ENCODE measurements around the gene GRIN3A. TPM values are rescaled to one million over a fixed set of nuclear protein-coding genes. Genes with fewer than 3 reads are reported as not detected.

Gene GRIN3A
- polyA plus RNA-seq, 1 of the 3 experiments (the other 2 are of a cell fraction): not detected

DNA sequence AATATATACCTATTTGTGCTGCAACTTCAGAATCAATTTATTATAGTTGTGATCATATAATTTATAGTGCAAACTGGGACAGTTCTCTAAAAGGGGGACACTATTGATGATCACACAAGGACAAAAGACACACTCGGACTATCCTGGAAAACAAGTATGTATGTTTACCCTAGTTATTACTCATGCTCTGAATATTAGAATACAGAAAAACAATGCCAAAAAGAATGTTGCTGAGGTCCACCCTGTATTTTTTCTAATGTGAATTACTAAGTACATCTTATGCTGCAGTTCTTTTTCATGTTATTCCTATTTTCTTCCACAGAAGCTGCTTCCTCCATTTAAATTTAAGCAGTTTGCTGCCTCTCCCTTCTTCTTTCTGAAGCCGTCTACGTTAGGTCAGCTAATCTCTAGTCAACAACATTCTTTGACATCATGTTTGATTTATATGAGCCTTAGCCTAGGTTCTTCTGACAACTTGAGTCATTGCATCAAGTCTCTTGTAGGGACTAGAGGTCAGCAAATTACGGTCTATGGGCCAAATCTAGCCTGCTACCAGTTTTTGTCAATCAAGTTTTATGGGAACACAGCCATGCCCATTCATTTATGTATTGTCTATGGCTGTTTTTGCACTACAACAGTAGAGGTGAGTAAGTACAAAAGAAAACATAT, 103.6 kb downstream of the GRIN3A start:
- POLR2A ChIA-PET: no interaction called here
- Histone ChIP-seq H3K27ac (ENCODE audit: low read depth in 2 of 2, low read length in 1 of 2) (no peak overlapping the region), H3K79me2 (ENCODE audit: insufficient read depth) (no peaks in the 10 kb centered on the region), H3K9me3 (no peaks in the 10 kb centered on the region), H4K20me1 (ENCODE audit: insufficient read depth) (no peaks in the 10 kb centered on the region), H3K4me2 (no peak overlapping the region), H3K4me3 (ENCODE audit: low read depth in 2 of 2, low read length in 1 of 2) (no peak overlapping the region), H3K27me3 (ENCODE audit: insufficient read depth) (no peaks in the 10 kb centered on the region; the same call in 1 of the 2 replicates), H3K9me2 (no peaks in the 10 kb centered on the region), H3K36me3 (replicated peaks in 1 of 2; ENCODE audit: control insufficient read depth in 1 of 2, insufficient read depth in 2 of 2, low read length in 1 of 2) (no peaks in the 10 kb centered on the region), H3K4me1 (ENCODE audit: control insufficient read depth in 1 of 2, insufficient read depth in 2 of 2, low read depth in 1 of 2, low read length in 1 of 2) (no peaks in the 10 kb centered on the region), H3K9ac (no peak overlapping the region), H2AFZ (ENCODE audit: low read depth) (no peak overlapping the region), H3F3A (replicated peaks; ENCODE audit: insufficient read depth) (no peaks in the 10 kb centered on the region)
- CTCF ChIA-PET: interaction anchor here (1.2 kb wide), 1 partner anchor 12 kb away, joined by 3 read pairs; no protein-coding TSS in a partner anchor
- WGBS (ENCODE audit: low lambda C conversion rate): 26% methylated on average over 4 of the region's 4 CpGs
- no peak for DNase-seq
- TF ChIP-seq RAD21 (IDR thresholded peaks at IDR 0.05; ENCODE audit: low read length) (no peak), RCOR1 (IDR thresholded peaks at IDR 0.05; ENCODE audit: low read length) (no peak)

DNA sequence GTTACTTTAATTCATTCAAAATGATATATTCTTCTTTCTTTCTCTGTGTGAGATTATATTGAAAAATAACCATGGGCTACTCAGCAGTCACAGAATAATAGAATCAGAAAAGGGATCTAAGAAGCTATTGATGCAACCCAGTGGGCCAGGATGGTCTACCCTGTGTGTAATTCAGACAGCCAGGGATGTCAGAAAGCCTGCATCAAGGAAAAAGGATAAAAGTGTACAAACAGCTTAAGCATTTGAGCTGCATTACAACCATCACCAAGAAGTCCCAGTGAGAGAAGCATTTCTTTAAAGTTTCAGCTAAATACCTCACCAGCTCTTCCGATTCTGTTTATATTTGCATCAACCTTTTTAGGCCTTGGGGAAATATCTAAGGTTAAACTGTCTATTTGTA, 105.8 kb downstream of the GRIN3A start:
- H3K36me3 ChIP-seq (replicated peaks in 1 of 2; ENCODE audit: control insufficient read depth in 1 of 2, insufficient read depth in 2 of 2, low read length in 1 of 2): no peaks in the 10 kb centered on the region
- WGBS (ENCODE audit: low lambda C conversion rate): 31% methylated on average over 1 of the region's 1 CpG
- H3K9ac ChIP-seq: no peak overlapping the region
- H3K4me3 ChIP-seq (ENCODE audit: low read depth in 2 of 2, low read length in 1 of 2): no peak overlapping the region
- no peaks in the 10 kb centered on the region for H4K20me1 ChIP-seq (ENCODE audit: insufficient read depth)
- no peak for TF ChIP-seq MEF2A (IDR thresholded peaks at IDR 0.05; ENCODE audit: borderline replicate concordance, low read depth)
- TF ChIP-seq RFX5 (IDR thresholded peaks at IDR 0.05; ENCODE audit: low read length): no peak
- no peak for TF ChIP-seq RCOR1 (IDR thresholded peaks at IDR 0.05; ENCODE audit: low read length)
- H3K27ac ChIP-seq (ENCODE audit: low read depth in 2 of 2, low read length in 1 of 2): no peak overlapping the region
- H2AFZ ChIP-seq (ENCODE audit: low read depth): no peak overlapping the region
- DNase-seq: no peak
- H3K9me2 ChIP-seq: no peaks in the 10 kb centered on the region
- ChIA-PET POLR2A (no interaction called here), CTCF (no interaction called here)
- no peaks in the 10 kb centered on the region for H3K9me3 ChIP-seq
- no peaks in the 10 kb centered on the region for H3K4me1 ChIP-seq (ENCODE audit: control insufficient read depth in 1 of 2, insufficient read depth in 2 of 2, low read depth in 1 of 2, low read length in 1 of 2)
- no peaks in the 10 kb centered on the region for H3F3A ChIP-seq (replicated peaks; ENCODE audit: insufficient read depth)
- H3K27me3 ChIP-seq (ENCODE audit: insufficient read depth): no peaks in the 10 kb centered on the region; the same call in 1 of the 2 replicates
- no peak overlapping the region for H3K4me2 ChIP-seq
- no peaks in the 10 kb centered on the region for H3K79me2 ChIP-seq (ENCODE audit: insufficient read depth)

DNA sequence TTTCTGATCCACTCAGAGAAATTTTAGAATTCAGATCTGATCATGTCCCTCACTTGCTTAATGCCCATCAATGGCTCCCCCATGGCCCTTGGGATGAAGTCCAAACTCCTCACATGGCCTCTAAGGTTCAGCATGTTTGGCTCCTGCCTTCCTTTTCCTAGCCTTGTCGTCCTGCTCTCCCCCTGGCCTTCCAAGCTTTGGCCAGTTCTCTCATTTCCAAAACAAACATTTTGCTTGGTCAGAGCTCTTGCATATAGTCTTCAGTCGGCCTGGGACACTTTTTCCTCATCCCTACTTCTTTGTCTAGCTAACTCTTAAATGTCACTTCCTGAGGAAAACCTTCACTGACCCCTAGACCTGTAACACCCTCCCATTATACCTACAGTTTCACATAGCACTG, 106.6 kb downstream of the GRIN3A start:
- Histone ChIP-seq H3K36me3 (replicated peaks in 1 of 2; ENCODE audit: control insufficient read depth in 1 of 2, insufficient read depth in 2 of 2, low read length in 1 of 2) (no peaks in the 10 kb centered on the region), H2AFZ (ENCODE audit: low read depth) (no peak overlapping the region), H3K9me2 (no peaks in the 10 kb centered on the region), H3K27ac (ENCODE audit: low read depth in 2 of 2, low read length in 1 of 2) (no peak overlapping the region), H3K79me2 (ENCODE audit: insufficient read depth) (no peaks in the 10 kb centered on the region), H4K20me1 (ENCODE audit: insufficient read depth) (no peaks in the 10 kb centered on the region), H3K9ac (no peak overlapping the region), H3K27me3 (ENCODE audit: insufficient read depth) (no peaks in the 10 kb centered on the region; the same call in 1 of the 2 replicates), H3K4me3 (ENCODE audit: low read depth in 2 of 2, low read length in 1 of 2) (no peak overlapping the region), H3F3A (replicated peaks; ENCODE audit: insufficient read depth) (no peaks in the 10 kb centered on the region), H3K4me1 (ENCODE audit: control insufficient read depth in 1 of 2, insufficient read depth in 2 of 2, low read depth in 1 of 2, low read length in 1 of 2) (no peaks in the 10 kb centered on the region), H3K4me2 (no peak overlapping the region), H3K9me3 (no peaks in the 10 kb centered on the region)
- POLR2A ChIA-PET: no interaction called here
- CTCF ChIA-PET: no interaction called here
- no peak for DNase-seq
- TF ChIP-seq GATA2 (CRISPR knock-in tag; IDR thresholded peaks at IDR 0.05) (no peak), FOSL2 (IDR thresholded peaks at IDR 0.05; ENCODE audit: borderline replicate concordance, low read depth) (no peak), GABPA (IDR thresholded peaks at IDR 0.05; ENCODE audit: low read depth) (no peak), MXI1 (IDR thresholded peaks at IDR 0.05; ENCODE audit: low read depth, low read length) (no peak), RAD21 (IDR thresholded peaks at IDR 0.05; ENCODE audit: low read length) (no peak), EP300 (IDR thresholded peaks at IDR 0.05; ENCODE audit: borderline replicate concordance in 1 of 2, low read depth in 1 of 2, low read length in 1 of 2) (no peak), RCOR1 (IDR thresholded peaks at IDR 0.05; ENCODE audit: low read length) (no peak), ELF1 (IDR thresholded peaks at IDR 0.05) (no peak), EZH2phosphoT487 (IDR thresholded peaks at IDR 0.05; ENCODE audit: borderline replicate concordance, low read depth) (no peak), FOXM1 (IDR thresholded peaks at IDR 0.05; ENCODE audit: low read depth) (no peak), SMC3 (IDR thresholded peaks at IDR 0.05; ENCODE audit: low read depth, low read length) (no peak), YY1 (IDR thresholded peaks at IDR 0.05; ENCODE audit: low read depth) (no peak)
- TF ChIP-seq, protein P1, sequence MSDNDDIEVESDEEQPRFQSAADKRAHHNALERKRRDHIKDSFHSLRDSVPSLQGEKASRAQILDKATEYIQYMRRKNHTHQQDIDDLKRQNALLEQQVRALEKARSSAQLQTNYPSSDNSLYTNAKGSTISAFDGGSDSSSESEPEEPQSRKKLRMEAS (IDR thresholded peaks at IDR 0.05; ENCODE audit: low read depth): no peak
- TF ChIP-seq, protein P2, sequence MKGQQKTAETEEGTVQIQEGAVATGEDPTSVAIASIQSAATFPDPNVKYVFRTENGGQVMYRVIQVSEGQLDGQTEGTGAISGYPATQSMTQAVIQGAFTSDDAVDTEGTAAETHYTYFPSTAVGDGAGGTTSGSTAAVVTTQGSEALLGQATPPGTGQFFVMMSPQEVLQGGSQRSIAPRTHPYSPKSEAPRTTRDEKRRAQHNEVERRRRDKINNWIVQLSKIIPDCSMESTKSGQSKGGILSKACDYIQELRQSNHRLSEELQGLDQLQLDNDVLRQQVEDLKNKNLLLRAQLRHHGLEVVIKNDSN (IDR thresholded peaks at IDR 0.05; ENCODE audit: borderline replicate concordance, low read depth): no peak
- TF ChIP-seq, protein P3, sequence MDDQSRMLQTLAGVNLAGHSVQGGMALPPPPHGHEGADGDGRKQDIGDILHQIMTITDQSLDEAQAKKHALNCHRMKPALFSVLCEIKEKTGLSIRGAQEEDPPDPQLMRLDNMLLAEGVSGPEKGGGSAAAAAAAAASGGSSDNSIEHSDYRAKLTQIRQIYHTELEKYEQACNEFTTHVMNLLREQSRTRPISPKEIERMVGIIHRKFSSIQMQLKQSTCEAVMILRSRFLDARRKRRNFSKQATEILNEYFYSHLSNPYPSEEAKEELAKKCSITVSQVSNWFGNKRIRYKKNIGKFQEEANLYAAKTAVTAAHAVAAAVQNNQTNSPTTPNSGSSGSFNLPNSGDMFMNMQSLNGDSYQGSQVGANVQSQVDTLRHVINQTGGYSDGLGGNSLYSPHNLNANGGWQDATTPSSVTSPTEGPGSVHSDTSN (IDR thresholded peaks at IDR 0.05): no peak
- TF ChIP-seq, protein P4, sequence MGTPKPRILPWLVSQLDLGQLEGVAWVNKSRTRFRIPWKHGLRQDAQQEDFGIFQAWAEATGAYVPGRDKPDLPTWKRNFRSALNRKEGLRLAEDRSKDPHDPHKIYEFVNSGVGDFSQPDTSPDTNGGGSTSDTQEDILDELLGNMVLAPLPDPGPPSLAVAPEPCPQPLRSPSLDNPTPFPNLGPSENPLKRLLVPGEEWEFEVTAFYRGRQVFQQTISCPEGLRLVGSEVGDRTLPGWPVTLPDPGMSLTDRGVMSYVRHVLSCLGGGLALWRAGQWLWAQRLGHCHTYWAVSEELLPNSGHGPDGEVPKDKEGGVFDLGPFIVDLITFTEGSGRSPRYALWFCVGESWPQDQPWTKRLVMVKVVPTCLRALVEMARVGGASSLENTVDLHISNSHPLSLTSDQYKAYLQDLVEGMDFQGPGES (IDR thresholded peaks at IDR 0.05; ENCODE audit: low read depth, low read length): no peak
- 0% methylated on average over 2 of the region's 2 CpGs for WGBS (ENCODE audit: low lambda C conversion rate)
